NCI-H748 (cell line): ENCODE measurements around the gene KIF6.
"Not testable (repeated sequence)": the region's sequence is repeated elsewhere in the genome, so short reads cannot be mapped to it uniquely, and the experiment has no call there.

Experiments used
- DNase-seq: peaks from one replicate; lab custom pipeline; 2025; ENCODE audit not compliant: unreplicated experiment; lab: John Stamatoyannopoulos, UW

KIF6 gene

GRCh38 chr6:39723350-39723749 is 1.9 kb downstream of the KIF6 start:
- DNase-seq: not testable (repeated sequence)

- DNase-seq: no peak
Observed at GRCh38 chr6:39714802-39715201, 10.4 kb downstream of the KIF6 start.

DNA sequence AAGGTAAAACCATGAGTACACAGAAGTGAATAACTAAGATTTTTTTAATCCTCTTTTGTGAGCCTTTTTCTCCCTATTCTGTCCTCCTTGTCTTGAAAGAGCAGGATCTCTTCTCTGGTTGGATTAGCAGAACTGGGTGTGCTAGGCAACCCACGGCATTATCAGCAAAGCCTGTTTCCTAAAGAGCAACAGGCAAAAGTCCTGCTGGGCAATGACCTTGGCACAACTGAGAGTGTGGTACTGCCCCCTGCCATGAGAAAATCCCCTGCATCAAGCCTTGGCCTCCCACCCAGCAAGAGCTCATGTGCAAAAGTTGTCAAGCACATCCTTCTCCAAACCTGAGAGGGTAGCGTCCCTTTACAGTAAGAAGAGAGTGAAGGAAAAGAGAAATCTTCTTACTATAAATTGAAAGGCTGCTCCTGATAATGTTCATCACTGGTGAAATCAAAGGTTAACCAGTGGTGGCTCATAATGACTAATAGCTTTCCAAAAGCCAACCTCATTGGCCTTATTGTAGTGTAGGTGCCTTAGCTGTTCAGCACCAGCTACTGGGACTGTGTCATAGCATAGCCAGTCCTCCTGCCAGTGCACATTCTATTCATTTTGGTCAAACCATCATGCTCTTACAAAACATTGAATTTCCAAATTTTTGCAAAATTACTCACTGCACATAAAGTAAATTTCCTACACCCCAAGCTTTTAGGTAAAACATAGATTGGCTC is 17.1 kb downstream of the KIF6 start:
- DNase-seq: no peak

GRCh38 chr6:39706819-39707335 is 18.3 kb downstream of the KIF6 start:
- no peak for DNase-seq

DNA sequence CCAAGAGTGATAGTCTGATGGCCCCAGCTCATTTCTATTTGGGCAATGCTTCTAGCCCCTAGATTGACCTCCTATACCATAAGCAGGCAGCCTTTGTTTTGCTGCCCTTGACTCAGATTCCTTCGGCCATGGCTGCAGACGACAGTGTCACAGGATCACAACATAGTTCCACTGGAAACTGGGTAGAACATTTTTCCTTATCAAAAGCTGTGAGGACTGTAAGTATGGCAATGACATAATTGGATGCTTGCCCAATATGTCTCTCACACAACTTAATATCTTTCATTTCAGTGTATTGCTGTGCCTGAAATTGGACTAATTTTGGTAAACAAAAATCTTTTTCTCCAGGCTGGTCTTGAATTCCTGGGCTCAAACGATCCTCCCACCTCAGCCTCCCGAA is 22.9 kb downstream of the KIF6 start:
- no peak for DNase-seq

DNA sequence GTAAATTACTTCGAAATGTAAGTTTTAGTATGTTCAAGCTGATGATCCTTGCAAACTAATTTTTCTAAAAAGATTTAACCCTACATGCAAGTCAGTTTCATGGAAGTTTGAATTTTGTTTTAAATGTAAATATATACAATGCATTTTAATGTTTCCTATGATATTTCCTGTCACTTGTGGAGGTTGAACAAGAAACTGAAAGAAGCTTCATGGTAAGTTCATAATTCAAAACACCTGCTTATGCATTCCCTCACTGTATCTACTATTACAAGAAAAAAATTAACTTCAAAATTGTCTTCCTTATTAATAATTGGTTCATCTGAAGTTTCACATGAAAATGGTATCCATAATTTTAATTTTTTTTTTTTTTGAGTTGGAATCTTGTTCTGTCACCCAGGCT is 24.8 kb downstream of the KIF6 start:
- DNase-seq: no peak

DNA sequence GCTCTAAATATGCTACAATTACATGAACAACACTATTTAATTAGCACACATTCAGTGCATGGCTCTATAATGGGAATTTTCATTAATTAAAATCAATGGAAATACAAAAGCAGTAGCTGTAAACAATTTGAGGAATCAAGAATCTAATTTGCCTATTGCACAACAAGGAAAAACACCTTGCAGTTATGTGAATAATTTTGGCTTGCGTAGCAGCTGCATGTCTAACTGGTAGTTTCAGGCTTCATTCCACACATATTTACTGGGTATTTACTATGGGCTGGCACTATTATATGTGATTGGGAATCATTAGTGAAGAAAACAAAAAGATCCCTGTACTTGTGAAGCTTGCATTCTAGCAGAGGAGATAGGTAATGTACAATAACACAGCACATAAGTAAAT is 26.4 kb downstream of the KIF6 start:
- no peak for DNase-seq

GRCh38 chr6:39696986-39697788 is 28.0 kb downstream of the KIF6 start:
- no peak for DNase-seq

DNA sequence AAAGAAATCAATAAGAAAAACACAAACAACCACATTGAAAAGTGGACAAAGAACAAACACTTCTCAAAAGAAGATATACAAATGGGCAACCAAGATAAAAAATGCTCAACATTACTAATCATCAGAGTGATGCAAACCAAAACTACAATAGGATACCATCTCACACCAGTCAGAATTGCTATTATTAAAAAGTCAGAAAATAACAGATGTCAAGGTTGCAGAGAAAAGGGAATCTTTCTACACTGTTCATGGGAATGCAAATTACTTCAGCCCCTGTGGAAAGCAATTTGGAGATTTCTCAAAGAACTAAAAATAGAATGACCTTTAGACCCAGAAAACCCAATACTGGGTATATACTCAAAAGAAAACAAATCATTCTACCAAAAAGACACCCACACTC is 29.8 kb downstream of the KIF6 start:
- DNase-seq: no peak

- no peak for DNase-seq
Observed at GRCh38 chr6:39693206-39693605, 32.0 kb downstream of the KIF6 start.

- no peak for DNase-seq
Observed at GRCh38 chr6:39688494-39688893, 36.7 kb downstream of the KIF6 start.

- peak; percentile 35 for DNase-seq
Observed at GRCh38 chr6:39686976-39687375, 38.2 kb downstream of the KIF6 start.

GRCh38 chr6:39685938-39686337 is 39.3 kb downstream of the KIF6 start:
- no peak for DNase-seq

GRCh38 chr6:39685489-39685826 is 39.8 kb downstream of the KIF6 start:
- no peak for DNase-seq

- DNase-seq: no peak
Observed at GRCh38 chr6:39684790-39685488, 40.3 kb downstream of the KIF6 start.

- no peak for DNase-seq
Observed at GRCh38 chr6:39681674-39682121, 43.5 kb downstream of the KIF6 start.

GRCh38 chr6:39678914-39679313 is 46.3 kb downstream of the KIF6 start:
- no peak for DNase-seq

DNA sequence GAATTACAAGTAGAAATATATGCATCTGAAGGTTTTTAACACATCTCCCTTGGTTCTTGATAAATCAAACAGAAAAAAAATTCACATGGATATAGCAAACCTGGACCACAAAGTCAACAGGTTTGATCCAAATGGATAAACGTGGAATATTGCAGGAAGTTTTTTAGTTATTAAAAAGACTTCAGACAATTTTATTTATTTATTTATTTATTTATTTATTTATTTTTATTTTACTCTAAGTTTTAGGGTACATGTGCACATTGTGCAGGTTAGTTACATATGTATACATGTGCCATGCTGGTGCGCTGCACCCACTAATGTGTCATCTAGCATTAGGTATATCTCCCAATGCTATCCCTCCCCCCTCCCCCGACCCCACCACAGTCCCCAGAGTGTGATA is 47.9 kb downstream of the KIF6 start:
- DNase-seq: not testable (repeated sequence)

DNA sequence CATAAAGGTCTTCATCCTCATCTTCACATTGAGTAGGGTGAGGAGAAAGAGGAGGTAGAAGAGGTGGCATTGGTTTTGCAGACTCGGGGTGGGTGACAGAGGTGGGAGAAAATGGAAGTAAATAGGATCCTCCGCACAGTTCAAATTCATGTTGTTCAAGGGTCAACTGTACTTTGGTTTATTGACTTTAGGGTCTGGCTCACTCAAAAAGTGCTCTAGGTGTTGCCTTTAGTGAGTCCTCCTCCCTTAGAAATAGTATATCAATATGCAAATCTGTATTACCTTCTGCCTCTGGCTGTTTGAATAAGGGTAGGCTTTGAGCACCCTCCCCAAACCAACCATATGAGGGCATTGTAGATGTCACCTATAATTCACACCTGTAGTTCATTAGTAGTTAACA is 54.7 kb downstream of the KIF6 start:
- DNase-seq: no peak

GRCh38 chr6:39669973-39670342 is 55.2 kb downstream of the KIF6 start:
- DNase-seq: no peak

- DNase-seq: no peak
Observed at GRCh38 chr6:39669207-39669972, 55.8 kb downstream of the KIF6 start.
